GM23338 (cell line): ENCODE measurements around the gene ANKRD7.

Source experiments
- CREB1 ChIP-seq: fragments of 250-450 bp; sonication (Bioruptor Pico); IDR thresholded peaks from 2 replicates; pipeline ENCODE4 v1.5.0; 2020; ENCODE audit warnings: low read depth, mild to moderate bottlenecking, moderate library complexity
- EZH2 ChIP-seq: fragments of 200-600 bp; sonication (generic); IDR thresholded peaks from one replicate; pipeline ENCODE4 v1.8.0; 2017; ENCODE audit warnings: antibody characterized with exemption, mild to moderate bottlenecking, low read depth; ENCODE audit not compliant: unreplicated experiment
- JUNB ChIP-seq: IDR thresholded peaks from one replicate; pipeline ENCODE4 v1.6.1; 2016; ENCODE audit warnings: antibody characterized with exemption; ENCODE audit not compliant: unreplicated experiment
- NANOG ChIP-seq: IDR thresholded peaks from 2 replicates; pipeline ENCODE4 v1.6.1; 2016; ENCODE audit warnings: antibody characterized with exemption, borderline replicate concordance
- POLR2AphosphoS5 ChIP-seq: IDR thresholded peaks from 2 replicates; pipeline ENCODE4 v1.6.1; 2016; ENCODE audit warnings: antibody characterized with exemption, low read depth
- ZNF114 ChIP-seq: fragments of 250-450 bp; sonication (Bioruptor Pico); IDR thresholded peaks from 2 replicates; pipeline ENCODE4 v1.5.0; 2020; ENCODE audit warnings: mild to moderate bottlenecking, moderate library complexity
- TF ChIP-seq, protein P1 (sequence below), 2 experiments: fragments of 200-600 bp in 1 of 2; sonication (generic) in 1 of 2; conservative IDR thresholded peaks; 2 replicates each; pipeline versions ENCODE4 v1.5.1 to v1.6.1; 2016 to 2017; ENCODE audit warnings: antibody characterized with exemption in 2 of 2, low read depth in 2 of 2, mild to moderate bottlenecking in 2 of 2, moderate library complexity in 1 of 2
- TF ChIP-seq, protein P2 (sequence below): IDR thresholded peaks from 2 replicates; pipeline ENCODE4 v1.6.1; 2016; ENCODE audit warnings: antibody characterized with exemption
- TF ChIP-seq, protein P3 (sequence below): fragments of 250-450 bp; sonication (Bioruptor Pico); IDR thresholded peaks from 2 replicates; pipeline ENCODE4 v1.5.0; 2020; ENCODE audit warnings: mild to moderate bottlenecking, moderate library complexity
- TF ChIP-seq, protein P4 (sequence below): IDR thresholded peaks from one replicate; pipeline ENCODE4 v1.6.1; 2018; ENCODE audit warnings: antibody characterized with exemption; ENCODE audit not compliant: unreplicated experiment

DNA sequence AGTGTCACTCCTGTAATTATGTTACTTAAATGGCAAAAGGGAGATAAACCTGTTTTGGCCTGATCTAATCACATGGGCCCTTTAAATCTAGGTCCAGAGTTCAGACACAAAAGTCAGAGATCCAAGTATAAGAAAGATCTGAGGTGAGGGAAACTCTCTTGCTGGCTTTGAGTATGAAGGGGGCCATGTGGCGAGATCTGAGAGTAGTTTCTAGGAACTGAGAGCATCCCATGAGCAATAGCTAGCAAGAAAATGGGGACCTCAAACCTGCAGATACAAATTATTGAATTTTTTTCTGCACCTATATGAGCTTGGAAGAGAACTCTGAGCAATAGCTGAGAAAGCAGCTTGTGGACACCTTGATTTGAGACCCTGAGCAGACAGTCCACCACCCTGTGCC is 27.6 kb downstream of the ANKRD7 start:
- TF ChIP-seq, protein P1, sequence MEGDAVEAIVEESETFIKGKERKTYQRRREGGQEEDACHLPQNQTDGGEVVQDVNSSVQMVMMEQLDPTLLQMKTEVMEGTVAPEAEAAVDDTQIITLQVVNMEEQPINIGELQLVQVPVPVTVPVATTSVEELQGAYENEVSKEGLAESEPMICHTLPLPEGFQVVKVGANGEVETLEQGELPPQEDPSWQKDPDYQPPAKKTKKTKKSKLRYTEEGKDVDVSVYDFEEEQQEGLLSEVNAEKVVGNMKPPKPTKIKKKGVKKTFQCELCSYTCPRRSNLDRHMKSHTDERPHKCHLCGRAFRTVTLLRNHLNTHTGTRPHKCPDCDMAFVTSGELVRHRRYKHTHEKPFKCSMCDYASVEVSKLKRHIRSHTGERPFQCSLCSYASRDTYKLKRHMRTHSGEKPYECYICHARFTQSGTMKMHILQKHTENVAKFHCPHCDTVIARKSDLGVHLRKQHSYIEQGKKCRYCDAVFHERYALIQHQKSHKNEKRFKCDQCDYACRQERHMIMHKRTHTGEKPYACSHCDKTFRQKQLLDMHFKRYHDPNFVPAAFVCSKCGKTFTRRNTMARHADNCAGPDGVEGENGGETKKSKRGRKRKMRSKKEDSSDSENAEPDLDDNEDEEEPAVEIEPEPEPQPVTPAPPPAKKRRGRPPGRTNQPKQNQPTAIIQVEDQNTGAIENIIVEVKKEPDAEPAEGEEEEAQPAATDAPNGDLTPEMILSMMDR (conservative IDR thresholded peaks at IDR 0.05; ENCODE audit: low read depth in 2 of 2), result no peak
- TF ChIP-seq POLR2AphosphoS5 (no peak), ZNF114 (CRISPR knock-in tag) (no peak), EZH2 (no peak), NANOG (no peak), CREB1 (no peak), JUNB (no peak)
- TF ChIP-seq, protein P2, sequence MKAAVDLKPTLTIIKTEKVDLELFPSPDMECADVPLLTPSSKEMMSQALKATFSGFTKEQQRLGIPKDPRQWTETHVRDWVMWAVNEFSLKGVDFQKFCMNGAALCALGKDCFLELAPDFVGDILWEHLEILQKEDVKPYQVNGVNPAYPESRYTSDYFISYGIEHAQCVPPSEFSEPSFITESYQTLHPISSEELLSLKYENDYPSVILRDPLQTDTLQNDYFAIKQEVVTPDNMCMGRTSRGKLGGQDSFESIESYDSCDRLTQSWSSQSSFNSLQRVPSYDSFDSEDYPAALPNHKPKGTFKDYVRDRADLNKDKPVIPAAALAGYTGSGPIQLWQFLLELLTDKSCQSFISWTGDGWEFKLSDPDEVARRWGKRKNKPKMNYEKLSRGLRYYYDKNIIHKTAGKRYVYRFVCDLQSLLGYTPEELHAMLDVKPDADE, result no peak
- TF ChIP-seq, protein P3, sequence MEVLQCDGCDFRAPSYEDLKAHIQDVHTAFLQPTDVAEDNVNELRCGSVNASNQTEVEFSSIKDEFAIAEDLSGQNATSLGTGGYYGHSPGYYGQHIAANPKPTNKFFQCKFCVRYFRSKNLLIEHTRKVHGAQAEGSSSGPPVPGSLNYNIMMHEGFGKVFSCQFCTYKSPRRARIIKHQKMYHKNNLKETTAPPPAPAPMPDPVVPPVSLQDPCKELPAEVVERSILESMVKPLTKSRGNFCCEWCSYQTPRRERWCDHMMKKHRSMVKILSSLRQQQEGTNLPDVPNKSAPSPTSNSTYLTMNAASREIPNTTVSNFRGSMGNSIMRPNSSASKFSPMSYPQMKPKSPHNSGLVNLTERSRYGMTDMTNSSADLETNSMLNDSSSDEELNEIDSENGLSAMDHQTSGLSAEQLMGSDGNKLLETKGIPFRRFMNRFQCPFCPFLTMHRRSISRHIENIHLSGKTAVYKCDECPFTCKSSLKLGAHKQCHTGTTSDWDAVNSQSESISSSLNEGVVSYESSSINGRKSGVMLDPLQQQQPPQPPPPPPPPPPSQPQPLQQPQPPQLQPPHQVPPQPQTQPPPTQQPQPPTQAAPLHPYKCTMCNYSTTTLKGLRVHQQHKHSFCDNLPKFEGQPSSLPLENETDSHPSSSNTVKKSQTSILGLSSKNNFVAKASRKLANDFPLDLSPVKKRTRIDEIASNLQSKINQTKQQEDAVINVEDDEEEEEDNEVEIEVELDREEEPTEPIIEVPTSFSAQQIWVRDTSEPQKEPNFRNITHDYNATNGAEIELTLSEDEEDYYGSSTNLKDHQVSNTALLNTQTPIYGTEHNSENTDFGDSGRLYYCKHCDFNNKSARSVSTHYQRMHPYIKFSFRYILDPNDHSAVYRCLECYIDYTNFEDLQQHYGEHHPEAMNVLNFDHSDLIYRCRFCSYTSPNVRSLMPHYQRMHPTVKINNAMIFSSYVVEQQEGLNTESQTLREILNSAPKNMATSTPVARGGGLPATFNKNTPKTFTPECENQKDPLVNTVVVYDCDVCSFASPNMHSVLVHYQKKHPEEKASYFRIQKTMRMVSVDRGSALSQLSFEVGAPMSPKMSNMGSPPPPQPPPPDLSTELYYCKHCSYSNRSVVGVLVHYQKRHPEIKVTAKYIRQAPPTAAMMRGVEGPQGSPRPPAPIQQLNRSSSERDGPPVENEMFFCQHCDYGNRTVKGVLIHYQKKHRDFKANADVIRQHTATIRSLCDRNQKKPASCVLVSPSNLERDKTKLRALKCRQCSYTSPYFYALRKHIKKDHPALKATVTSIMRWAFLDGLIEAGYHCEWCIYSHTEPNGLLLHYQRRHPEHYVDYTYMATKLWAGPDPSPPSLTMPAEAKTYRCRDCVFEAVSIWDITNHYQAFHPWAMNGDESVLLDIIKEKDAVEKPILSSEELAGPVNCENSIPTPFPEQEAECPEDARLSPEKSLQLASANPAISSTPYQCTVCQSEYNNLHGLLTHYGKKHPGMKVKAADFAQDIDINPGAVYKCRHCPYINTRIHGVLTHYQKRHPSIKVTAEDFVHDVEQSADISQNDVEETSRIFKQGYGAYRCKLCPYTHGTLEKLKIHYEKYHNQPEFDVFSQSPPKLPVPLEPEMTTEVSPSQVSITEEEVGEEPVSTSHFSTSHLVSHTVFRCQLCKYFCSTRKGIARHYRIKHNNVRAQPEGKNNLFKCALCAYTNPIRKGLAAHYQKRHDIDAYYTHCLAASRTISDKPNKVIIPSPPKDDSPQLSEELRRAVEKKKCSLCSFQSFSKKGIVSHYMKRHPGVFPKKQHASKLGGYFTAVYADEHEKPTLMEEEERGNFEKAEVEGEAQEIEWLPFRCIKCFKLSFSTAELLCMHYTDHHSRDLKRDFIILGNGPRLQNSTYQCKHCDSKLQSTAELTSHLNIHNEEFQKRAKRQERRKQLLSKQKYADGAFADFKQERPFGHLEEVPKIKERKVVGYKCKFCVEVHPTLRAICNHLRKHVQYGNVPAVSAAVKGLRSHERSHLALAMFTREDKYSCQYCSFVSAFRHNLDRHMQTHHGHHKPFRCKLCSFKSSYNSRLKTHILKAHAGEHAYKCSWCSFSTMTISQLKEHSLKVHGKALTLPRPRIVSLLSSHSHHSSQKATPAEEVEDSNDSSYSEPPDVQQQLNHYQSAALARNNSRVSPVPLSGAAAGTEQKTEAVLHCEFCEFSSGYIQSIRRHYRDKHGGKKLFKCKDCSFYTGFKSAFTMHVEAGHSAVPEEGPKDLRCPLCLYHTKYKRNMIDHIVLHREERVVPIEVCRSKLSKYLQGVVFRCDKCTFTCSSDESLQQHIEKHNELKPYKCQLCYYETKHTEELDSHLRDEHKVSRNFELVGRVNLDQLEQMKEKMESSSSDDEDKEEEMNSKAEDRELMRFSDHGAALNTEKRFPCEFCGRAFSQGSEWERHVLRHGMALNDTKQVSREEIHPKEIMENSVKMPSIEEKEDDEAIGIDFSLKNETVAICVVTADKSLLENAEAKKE (CRISPR knock-in tag), result no peak
- TF ChIP-seq, protein P4, sequence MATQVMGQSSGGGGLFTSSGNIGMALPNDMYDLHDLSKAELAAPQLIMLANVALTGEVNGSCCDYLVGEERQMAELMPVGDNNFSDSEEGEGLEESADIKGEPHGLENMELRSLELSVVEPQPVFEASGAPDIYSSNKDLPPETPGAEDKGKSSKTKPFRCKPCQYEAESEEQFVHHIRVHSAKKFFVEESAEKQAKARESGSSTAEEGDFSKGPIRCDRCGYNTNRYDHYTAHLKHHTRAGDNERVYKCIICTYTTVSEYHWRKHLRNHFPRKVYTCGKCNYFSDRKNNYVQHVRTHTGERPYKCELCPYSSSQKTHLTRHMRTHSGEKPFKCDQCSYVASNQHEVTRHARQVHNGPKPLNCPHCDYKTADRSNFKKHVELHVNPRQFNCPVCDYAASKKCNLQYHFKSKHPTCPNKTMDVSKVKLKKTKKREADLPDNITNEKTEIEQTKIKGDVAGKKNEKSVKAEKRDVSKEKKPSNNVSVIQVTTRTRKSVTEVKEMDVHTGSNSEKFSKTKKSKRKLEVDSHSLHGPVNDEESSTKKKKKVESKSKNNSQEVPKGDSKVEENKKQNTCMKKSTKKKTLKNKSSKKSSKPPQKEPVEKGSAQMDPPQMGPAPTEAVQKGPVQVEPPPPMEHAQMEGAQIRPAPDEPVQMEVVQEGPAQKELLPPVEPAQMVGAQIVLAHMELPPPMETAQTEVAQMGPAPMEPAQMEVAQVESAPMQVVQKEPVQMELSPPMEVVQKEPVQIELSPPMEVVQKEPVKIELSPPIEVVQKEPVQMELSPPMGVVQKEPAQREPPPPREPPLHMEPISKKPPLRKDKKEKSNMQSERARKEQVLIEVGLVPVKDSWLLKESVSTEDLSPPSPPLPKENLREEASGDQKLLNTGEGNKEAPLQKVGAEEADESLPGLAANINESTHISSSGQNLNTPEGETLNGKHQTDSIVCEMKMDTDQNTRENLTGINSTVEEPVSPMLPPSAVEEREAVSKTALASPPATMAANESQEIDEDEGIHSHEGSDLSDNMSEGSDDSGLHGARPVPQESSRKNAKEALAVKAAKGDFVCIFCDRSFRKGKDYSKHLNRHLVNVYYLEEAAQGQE, result no peak
